Measurements from ENCODE around the gene TMEM31.
A peak's percentile ranks its signal among the peaks of the same experiment; 100 is the strongest.

The TMEM31 gene

GRCh38 chrX:103710609-103711008 is at the start of gene TMEM31:
TMEM31 (plus strand) TSS chrX:103710909; CDS start chrX:103712259, 1,350 bp downstream.
- DNase-seq: no peak

- DNase-seq: no peak
Measured at GRCh38 chrX:103663981-103664762, 46.5 kb upstream of the TMEM31 start.

GRCh38 chrX:103666202-103667107 is 44.3 kb upstream of the TMEM31 start:
- DNase-seq: no peak

GRCh38 chrX:103669745-103670144 is 41.0 kb upstream of the TMEM31 start:
- DNase-seq: no peak

GRCh38 chrX:103674531-103675454 is 35.9 kb upstream of the TMEM31 start:
- no peak for DNase-seq

- DNase-seq: no peak
Measured at GRCh38 chrX:103678199-103678993, 32.3 kb upstream of the TMEM31 start.

GRCh38 chrX:103681443-103681842 is 29.3 kb upstream of the TMEM31 start:
- no peak for DNase-seq

GRCh38 chrX:103685396-103685795 is 25.3 kb upstream of the TMEM31 start:
- no peak for DNase-seq

GRCh38 chrX:103686199-103687072 is 24.3 kb upstream of the TMEM31 start, which contains the start of gene MORF4L2:
MORF4L2 (minus strand) TSS chrX:103686699; CDS start chrX:103677027, 9,672 bp downstream.
- peak; percentile 78 for DNase-seq

GRCh38 chrX:103687073-103687695 is 23.5 kb upstream of the TMEM31 start:
- peak; percentile 85 for DNase-seq

GRCh38 chrX:103687696-103688201 is 23.0 kb upstream of the TMEM31 start:
- peak; percentile 56 for DNase-seq

GRCh38 chrX:103688946-103689345 is 21.8 kb upstream of the TMEM31 start:
- no peak for DNase-seq

- DNase-seq: no peak
Measured at GRCh38 chrX:103691059-103691458, 19.6 kb upstream of the TMEM31 start.

GRCh38 chrX:103697687-103698086 is 13.0 kb upstream of the TMEM31 start:
- no peak for DNase-seq

- no peak for DNase-seq
Measured at GRCh38 chrX:103699243-103699642, 11.5 kb upstream of the TMEM31 start.

- DNase-seq: no peak
Measured at GRCh38 chrX:103704863-103705262, 5.8 kb upstream of the TMEM31 start.

- no peak for DNase-seq
Measured at GRCh38 chrX:103716962-103717361, 6.3 kb downstream of the TMEM31 start.

GRCh38 chrX:103718120-103718519 is 7.4 kb downstream of the TMEM31 start:
- DNase-seq: no peak

GRCh38 chrX:103722505-103722904 is 11.8 kb downstream of the TMEM31 start:
- DNase-seq: no peak

GRCh38 chrX:103726477-103726876 is 15.8 kb downstream of the TMEM31 start:
- DNase-seq: no peak
